Hippocampal formation (tissue), 2 donors: ENCODE measurements around the gene APBA3.

Experiments
- DNase-seq, 2 donors: peaks; one replicate each; lab custom pipeline; 2025; lab: John Stamatoyannopoulos, UW

The APBA3 gene

DNA sequence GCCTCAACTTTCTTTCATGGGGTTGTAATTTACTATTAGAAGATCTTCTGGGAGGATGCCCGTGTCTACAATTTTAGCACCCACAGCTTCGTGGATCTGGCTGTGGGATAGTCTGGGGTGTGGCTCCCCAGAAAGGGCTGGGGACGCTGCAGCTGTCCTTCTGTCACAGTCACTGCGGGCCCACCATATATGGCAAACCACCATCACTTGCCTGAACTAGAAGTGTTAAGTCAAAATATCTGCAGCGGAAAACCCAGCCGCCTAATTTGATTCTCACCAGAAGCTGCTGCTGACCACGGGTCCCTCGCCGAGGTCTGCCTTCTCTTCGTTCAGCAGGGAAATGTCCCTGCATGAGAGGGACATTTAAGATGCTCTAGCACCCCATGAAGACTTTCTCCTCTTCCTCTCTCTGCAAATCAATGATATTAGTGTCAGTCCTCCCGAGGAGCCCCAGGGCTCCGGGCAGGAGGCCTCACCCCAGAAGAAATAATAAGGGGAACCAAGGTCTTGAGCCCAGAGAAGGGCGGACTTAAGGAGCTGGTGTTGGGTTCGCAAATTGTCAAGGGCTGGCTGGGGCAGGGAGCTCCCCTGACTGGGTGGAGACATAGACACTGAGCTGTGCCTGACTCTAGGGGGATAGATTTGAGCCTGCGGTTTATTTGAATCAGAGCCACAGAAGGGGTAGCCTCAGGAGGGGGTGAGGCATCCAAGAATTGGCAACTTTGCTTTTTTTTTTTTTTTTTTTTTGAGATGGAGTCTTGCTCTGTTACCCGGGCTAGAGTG, 27.7 kb upstream of the APBA3 start:
- no peak for DNase-seq

DNA sequence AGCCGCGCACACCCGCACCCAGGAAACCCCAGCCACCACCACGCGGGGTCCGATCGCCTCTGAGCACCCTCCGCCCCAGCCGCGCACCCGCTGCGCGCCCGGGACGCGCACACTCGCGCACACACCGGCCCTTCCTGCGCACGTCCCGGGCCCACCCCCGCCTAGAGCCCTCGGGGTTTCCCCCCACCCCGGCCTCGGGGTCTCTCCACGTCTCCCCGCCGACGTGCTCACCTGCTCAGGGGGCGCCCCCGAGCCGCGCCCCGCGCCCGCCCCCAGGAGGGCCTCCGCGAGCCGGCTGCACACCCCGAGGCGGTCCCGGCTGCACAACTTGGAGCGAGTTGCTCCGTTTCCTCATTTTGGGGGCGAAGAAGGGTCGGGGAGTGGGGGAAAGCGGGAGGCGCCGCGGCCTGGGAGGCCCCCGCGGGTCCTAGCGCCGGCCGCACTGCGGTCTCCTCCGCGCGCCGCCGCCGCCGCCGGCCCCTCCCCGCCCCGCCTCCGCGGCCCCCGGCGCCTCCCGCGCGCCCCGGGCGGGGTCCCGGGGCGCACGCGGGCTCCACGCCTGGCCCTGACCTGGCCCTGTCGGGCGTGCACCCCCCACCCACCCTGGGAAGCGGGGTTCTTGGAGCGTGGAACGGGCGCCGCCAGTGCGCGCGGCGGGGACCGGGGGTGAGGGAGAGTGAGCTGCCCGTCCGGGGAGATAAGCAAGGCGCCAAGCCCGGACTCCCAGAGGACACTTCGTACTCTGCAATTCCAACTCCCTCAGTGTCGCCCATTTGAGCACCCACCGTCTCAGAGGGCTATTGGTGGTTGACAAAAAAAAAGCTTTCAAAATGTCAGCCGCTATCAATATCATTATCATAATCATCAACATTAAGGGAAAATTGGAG, 24.7 kb upstream of the APBA3 start, which contains the start of gene MATK:
Gene MATK (minus strand): TSS at position 444 of the 887 bp plus-strand sequence. CDS start 1,246 bp downstream, outside the sequence.
- DNase-seq: no peak

DNA sequence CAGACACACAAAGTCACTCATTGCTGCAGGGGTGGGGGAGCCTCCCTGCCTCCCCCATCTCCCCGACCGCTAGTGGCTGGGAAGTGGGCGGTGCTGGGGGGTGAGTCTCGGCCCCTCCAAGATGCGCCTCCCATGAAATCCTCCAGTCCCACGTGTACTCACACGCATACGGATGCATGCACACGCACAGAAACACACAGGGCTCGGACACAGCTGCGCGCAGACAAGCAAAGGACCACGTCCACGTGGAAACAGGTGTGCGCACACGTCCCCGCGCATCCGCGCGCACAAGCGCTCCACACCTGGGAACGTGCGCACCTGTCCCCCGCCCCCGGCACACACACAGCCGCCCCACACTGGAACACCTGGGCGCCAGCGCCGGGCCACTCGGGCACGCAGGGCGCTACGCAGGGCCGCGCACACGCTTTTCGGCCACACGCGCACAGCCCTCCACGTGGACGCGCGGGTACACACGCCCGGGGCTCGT, 24.0 kb upstream of the APBA3 start:
- DNase-seq: no peak

DNA sequence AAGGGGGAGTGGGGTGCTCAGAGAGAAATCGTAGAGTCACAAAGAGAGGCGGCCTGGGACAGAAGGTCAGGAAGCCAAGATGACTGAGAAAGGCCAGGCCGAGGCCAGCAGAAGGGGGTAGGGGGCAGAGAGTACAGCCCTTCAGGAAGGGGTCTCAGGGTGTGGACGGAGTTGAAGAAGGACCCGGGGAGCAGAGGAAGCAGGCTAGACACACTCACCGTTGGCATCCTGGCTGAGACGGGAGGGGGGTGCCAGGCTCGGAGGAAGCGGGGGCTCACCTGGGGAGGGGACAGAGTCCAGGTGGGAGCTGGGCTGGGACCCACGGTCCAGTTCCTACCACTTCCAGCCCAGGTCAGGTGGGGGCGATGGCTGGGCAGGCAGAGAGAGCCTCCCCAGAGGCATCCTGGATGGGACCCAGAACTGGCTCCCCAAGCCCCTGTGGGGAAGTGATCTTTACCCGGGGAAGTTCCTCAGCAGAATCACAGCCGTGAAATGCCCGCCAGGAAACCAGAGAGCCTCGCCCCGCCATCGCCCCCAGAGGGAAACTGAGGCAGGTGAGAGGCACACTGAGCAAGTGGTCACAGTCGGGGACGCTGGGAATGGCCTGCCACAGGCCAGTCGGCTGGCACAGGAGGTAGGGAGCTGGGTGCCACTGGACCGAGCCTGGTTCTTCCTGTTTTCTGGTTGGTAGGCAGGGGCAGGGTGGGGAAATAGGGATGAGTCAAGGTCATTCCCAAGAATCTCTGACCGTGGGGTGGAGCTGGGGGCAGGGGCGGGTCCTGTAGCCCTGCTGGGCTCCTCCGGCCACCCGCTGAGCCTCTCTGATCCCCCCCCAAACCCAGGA, 23.3 kb upstream of the APBA3 start:
- DNase-seq: no peak

DNA sequence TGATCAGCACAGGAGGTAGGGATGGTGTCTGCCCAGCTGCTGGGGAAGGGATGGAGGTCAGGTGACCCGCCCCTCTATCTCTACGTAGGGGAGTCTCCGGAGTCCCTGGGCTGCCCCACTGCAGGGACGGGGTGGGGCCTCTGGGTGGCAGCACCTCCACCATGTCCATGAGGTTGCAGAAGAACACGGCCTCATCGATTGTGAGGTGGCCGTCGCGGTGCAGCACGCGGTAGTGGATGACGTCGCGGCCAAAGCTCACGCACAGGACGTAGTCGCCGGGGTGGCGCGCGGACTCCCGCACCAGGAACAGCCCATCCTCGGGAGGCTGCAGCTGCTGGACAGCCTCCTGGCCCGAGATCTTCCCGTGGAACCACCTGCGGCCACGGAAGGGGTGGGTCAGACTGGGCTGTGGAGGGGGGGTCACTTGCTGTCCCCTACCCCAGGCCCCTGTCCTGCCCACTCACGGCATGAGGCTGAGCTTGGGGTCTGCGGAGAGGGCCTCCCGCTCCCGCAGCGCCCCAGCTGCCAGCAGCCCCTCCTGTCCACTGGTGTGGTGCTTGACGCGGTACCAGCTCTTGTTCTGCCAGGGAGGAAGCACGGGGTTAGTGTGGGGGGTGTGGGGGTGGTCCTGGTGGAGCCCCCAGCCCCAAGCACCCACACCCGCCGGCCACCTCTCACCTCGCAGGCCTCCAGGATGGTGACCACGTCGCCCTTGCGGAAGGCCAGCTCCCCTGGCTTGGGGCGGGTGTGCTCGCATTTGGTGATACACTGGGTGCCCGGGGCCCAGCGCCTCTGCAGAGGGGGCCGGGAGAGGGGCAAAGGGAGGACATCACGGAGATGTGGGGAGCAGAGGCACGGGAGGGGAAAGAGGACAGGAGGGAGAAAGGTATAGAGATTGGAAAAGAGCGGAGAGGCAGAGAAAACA, 22.4 kb upstream of the APBA3 start:
- DNase-seq: no peak

DNA sequence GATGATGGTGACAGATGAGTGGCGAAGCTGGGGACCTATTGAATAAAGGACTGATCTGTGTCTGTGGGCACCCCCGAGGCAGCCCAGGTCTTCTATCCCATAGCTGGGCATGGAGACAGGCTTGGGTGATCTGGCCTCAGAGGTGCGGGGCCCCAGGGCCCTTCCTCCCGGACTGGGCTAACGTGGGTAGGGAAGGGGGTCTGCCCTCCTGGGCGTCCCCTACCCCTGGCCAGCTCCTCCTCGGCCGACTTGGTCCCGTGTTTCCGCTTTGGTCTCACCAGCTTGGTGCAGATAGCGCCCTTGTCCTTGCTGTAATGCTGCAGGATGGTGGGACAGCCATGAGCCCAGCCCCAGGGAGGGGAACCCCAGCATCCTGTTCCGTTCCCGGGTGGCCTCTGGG, 21.4 kb upstream of the APBA3 start:
- no peak for DNase-seq

DNA sequence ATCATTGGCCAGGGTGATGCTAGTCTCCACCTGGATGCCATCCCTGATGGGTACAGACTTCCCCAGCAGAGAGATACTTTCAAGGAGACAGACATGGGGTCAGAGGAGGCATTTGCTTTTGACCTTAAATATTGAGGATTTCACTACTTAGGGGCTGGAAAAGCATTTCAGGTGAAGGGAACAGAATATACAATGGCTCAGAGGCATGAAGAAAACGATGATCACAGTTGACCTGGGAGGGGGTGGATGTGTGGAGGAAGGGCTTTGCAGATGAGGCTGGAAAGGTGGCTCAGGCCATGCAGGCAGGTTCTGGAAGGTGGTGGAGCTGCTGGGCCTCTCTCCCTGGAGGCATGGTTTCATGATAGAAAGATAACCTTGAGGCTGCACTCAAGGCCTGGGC, 20.8 kb upstream of the APBA3 start:
- no peak for DNase-seq

DNA sequence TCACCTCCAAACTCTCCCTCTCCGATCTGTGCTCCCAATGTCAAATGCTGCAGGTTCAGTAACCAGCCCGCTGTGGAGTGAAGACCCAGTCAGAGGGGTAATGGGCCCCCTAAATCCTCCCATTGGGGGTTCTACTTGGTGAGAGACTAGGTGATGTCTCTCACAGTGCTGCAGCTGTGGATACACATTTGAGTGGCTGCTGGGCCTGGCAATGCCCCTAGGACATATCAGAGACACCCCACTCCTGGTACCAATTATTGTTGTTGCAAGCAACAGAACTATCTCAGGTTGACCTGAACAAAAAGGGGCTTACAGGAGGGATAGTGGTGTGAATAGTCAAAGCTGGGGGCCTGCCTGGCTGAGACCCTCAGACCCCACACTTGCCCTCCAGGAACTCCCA, 20.1 kb upstream of the APBA3 start:
- no peak for DNase-seq

DNA sequence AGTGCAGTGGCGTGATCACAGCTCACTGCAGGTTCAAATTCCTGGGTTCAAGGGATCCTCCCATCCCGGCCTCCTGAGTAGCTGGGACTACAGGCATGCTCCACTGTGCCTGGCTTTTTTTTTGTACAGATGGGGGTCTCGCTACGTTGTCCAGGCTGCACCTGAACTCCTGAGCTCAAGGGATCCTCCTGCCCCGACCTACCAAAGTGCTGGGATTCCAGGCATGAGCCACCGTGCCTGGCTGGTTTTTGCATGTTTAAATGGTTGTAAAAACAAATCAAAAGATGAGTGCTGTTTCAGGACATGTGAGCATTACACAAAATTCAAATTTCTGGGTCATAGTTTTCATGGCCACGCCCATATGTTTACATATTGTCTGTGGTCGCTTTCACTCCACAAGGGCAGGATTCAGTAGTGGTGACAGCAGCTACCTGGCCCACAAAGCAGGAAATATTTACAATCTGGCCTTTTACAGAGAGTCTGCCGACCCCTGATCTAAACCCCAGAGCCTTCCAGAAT, 19.4 kb upstream of the APBA3 start:
- no peak for DNase-seq

DNA sequence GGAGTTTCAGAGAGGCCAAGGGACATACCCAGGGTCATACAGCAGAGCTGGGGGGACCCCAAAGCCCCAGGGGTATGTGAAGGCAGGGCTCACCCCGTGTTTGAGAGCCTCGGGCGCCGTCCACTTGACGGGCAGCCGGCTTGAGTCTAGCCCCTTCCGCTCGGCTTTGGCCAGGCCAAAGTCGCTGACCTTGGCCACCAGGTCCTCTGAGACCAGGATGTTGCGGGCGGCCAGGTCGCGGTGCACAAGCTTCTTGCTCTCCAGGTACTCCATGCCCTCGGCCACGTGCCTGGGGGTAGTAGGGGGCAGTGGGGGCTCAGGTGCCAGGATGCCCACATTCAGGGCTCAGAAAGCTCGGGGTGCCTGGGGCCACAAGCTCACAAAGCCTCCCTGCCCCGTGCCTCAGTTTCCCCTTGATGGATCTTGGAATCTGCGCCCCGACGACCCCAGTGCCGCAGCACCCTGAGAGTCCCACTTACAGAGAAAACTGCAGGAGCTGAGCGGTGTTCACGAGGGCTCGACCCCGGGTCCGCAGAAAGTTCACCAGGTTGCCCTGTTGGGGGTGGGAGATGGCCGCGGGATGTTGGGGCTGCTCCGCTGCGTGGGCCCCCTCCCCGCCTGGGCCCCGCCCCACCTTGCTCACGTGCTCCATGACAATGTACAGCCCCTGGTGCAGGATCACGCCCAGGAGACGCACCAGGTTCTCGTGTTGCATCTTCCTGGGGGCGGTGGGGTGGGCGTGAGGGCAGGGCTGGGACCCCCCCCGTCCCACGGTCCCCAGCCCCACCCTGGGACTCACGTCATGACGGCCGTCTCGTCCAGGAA, 17.6 kb upstream of the APBA3 start:
- no peak for DNase-seq

DNA sequence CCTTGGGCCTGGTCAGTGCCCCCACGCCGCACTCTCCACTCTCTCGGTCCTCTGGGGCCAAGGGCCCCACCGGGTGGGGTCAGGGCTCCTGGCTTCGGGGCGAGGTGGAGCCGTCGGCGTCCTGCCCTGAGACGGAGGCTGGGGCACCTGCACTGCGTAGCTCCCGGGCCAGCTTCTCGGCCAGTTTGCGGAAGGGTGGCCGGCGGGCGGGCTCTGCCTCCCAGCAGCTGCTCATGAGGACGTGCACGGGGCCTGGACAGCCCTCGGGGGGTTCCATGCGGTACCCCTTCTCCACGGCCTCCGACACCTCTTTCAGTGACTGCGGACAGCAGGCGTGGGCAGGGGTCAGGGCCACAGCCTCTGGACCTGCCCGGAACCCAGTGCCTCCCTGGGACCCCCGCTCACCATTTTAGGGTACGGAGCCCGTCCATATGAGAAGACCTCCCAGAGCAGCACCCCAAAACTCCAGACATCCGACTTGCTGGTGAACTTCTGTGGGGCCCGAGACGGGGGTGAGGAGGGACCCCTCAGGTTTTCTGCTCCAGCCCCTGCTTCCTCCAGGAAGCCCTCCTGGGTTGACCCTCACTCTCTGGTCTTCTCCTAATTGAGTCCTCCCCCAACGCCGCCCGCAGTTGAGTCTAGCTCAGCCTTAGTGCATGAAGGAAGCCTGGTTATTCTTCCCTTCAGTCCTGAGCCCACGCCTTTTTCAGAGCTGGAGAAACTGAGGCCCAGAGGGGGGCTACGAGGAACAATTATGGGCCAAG, 16.8 kb upstream of the APBA3 start:
- DNase-seq: no peak

DNA sequence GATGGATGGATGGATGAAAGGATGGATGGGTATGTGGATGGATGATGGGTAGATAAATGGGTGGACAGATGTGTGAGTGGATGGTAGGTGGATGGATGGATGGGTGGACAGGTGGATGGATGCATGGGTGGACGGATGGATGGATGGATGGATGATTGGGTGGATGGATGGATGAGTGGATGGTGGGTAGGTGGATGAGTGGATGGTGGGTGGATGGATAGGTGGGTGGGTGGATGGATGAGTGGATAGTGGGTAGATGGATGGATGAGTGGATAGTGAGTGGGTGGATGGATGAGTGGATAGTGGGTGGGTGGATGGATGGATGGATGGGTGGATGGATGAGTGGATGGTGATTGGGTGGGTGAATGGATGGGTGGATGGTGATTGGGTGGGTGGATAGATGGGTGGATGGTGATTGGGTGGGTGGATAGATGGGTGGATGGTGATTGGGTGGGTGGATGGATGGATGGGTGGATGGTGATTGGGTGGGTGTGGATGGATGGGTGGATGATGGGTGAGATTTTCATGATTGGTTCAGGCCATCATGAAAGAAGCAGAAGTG, 15.1 kb upstream of the APBA3 start:
- no peak for DNase-seq

DNA sequence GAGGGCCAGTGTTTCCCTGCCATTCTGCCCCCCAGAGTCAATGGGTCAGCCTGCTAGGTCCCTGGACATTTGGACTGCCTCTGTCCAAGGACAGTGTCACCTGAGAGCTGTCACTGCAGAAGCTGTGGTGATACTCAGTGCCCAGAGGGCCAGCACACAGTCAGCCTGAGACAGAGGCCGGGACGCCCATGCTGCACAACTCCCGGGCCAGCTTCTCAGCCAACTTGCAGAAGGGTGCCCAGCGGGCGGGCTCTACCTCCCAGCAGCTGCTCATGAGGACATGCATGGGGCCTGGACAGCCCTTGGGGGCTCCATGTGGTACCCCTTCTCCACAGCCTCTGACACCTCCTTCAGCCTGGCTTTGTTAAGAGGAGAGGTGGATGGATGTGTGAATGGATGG, 14.3 kb upstream of the APBA3 start:
- no peak for DNase-seq

DNA sequence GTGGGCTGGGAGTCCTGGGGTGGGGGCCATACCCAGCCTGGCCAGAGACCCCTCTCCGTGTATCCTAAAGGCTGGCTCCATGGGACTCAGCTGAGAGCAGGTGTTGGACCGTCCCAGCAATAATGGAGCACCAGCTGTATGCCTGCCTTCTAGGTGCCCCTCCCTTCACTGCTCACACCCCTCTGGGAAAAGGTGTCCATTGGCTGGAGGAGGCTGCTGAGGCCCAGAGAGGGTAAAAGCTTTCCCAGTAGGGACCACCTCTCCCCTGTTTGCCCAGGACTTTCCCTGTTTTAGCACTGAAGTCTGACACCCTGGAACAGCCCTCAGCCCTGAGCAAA, 13.9 kb upstream of the APBA3 start:
- DNase-seq: no peak

DNA sequence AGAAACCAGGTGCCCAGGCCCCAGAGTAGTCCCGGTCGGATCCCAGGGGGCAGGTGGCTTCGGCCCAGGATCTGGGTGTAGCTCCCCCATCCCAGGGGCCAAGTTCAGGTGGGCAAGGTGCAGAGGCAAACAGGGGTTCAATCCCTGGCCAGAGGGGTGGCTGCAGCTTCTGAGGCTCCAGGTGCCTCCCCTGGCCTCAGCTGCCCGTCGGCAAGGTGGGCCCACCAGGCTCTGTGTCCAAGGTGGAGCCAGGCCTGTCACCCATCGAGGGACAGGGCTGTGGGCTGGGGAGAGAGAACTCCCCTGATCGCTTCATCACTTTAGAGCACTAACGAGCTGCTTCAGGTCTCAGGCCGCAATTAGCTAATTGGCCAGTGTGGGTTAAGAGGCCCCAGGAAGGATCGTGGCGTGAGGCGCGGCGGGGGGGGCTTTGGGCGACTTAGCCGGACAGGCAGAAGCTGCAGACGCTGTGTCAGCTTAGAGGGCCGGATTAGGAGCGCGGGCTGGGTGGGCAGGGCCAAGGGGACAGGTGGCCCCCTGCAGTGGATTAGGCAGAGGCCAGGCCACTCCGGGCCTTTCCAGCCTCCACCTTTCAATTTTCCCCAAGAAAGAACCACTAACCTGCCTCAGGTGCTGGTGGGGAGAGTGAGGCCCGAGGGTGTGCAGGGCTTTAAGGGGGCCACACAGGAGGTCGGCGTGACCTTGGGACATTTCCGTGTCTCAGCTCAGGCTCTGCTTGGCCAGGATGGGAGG, 13.3 kb upstream of the APBA3 start:
- DNase-seq: no peak

DNA sequence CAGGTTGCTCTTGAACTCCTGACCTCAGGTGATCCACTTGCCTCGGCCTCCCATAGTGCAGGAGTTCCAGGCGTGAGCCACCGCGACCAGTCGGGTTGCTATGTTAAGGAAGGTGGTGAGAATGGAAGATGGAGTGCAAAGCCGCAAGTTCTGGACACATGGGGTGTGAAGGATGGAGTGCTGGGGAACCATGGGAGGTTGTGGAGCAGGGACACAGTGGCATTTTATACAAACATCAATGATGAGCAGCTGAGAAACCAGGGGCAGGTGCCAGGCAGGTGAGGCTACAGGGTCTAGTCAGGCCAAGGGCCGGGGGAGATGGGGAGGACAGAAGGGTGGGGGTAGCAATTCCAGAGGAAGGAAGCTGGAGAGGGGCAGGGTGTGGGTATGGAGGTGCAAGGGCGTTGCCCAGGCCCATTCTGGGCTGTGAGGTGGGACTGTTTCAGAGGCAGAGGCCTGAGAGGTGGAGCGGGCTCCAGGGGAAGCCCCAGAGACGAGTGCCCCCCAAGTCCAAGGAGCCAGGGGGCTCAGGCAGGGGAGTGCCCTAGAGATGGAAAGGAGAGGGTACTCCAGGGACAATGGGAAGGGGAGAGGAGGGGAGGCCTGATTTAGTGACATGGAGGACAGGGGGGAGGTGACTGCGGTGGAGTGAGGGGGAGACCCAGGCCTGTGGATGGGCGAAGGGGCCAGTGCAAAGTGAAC, 12.5 kb upstream of the APBA3 start:
- no peak for DNase-seq

DNA sequence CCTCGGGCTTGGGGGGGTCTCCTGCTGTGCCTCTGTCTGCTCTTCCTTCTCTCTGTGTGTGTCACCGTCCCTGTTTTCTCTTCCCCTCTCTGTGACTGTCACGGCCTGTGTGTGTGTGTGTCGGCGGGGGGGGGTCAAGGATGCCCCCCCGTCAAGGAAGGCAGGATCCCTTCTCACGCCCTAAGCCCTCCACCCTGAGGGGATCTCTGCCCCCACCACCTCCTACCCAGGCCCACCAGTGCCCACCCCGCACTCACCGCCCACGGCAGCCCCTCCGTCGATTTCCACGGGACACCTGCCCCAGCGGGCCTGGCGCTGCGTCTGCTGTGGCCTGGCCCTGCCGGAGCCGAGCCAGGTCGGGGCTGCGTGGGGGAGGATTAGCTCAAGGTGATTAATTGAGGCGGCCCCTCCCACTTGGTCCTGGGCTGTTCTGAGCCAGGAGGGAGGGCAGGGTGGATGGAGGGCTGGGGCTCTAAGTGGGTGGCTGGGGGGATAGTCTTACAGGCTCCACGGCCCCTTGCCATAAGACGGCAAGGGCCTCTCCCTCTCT, 10.5 kb upstream of the APBA3 start, which contains the start of gene RAX2:
Gene RAX2 (minus strand): TSS at position 323 of the 550 bp plus-strand sequence. CDS start 486 bp downstream, outside the sequence.
- no peak for DNase-seq
